ENCODE results near the gene GTPBP3. TPM values are rescaled to one million over a fixed set of nuclear protein-coding genes. Genes with fewer than 3 reads are reported as not detected.

GTPBP3 gene
- total and polyA plus RNA-seq, 9 of the 15 experiments (the other 6 are each of a cell fraction or from before 2014, with no cell fraction given), result 4.9 to 124 (median 22.6) TPM

DNA sequence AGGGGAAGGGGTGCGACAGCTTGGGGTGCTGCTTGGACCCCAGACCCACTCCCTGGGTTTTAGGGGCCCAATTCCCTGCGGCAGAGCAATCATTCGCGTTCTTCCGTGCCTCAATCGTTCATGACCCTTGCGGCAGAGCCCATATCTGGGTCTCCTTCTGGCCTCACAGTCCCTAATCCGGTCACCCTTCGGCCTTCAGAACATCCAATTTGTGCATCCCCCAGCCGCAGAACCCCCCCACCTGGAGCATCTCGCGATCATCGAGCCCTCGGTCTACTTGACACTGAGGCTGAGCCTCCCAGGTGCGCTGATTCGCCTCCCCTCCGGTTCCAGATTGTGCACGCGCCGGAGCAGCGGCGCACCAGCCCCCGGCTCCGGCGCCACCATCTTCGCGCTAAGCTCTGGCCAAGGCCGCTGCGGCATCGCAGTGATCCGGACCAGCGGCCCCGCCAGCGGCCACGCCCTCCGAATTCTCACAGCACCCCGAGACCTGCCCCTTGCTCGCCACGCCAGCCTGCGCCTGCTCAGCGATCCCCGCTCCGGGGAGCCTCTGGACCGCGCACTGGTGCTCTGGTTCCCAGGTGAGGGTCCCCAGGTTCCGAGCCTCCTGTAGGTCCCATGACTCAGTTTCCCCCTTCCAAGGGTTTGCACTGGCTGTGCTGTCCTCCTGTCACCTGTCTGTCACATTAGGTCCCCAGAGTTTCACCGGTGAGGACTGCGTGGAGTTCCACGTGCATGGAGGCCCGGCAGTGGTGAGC lies 501 bp downstream of the GTPBP3 start (continued):
- TF ChIP-seq, protein P1, sequence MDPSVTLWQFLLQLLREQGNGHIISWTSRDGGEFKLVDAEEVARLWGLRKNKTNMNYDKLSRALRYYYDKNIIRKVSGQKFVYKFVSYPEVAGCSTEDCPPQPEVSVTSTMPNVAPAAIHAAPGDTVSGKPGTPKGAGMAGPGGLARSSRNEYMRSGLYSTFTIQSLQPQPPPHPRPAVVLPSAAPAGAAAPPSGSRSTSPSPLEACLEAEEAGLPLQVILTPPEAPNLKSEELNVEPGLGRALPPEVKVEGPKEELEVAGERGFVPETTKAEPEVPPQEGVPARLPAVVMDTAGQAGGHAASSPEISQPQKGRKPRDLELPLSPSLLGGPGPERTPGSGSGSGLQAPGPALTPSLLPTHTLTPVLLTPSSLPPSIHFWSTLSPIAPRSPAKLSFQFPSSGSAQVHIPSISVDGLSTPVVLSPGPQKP (CRISPR knock-in tag; IDR thresholded peaks at IDR 0.05), result no peak
- no peak for TF ChIP-seq CREB1 (IDR thresholded peaks at IDR 0.05)
- TF ChIP-seq CREB1 (CRISPR knock-in tag; IDR thresholded peaks at IDR 0.05), result no peak
- TF ChIP-seq CBFB (CRISPR knock-in tag; IDR thresholded peaks at IDR 0.05), result peak; percentile 36; the same call in 1 of the 2 replicates
- TF ChIP-seq, protein P2, sequence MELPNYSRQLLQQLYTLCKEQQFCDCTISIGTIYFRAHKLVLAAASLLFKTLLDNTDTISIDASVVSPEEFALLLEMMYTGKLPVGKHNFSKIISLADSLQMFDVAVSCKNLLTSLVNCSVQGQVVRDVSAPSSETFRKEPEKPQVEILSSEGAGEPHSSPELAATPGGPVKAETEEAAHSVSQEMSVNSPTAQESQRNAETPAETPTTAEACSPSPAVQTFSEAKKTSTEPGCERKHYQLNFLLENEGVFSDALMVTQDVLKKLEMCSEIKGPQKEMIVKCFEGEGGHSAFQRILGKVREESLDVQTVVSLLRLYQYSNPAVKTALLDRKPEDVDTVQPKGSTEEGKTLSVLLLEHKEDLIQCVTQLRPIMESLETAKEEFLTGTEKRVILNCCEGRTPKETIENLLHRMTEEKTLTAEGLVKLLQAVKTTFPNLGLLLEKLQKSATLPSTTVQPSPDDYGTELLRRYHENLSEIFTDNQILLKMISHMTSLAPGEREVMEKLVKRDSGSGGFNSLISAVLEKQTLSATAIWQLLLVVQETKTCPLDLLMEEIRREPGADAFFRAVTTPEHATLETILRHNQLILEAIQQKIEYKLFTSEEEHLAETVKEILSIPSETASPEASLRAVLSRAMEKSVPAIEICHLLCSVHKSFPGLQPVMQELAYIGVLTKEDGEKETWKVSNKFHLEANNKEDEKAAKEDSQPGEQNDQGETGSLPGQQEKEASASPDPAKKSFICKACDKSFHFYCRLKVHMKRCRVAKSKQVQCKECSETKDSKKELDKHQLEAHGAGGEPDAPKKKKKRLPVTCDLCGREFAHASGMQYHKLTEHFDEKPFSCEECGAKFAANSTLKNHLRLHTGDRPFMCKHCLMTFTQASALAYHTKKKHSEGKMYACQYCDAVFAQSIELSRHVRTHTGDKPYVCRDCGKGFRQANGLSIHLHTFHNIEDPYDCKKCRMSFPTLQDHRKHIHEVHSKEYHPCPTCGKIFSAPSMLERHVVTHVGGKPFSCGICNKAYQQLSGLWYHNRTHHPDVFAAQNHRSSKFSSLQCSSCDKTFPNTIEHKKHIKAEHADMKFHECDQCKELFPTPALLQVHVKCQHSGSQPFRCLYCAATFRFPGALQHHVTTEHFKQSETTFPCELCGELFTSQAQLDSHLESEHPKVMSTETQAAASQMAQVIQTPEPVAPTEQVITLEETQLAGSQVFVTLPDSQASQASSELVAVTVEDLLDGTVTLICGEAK (IDR thresholded peaks at IDR 0.05), result no peak
- TF ChIP-seq, protein P2 (CRISPR knock-in tag; IDR thresholded peaks at IDR 0.05), result no peak
